ENCODE measurements around the gene NLGN1. TPM values are rescaled to one million over a fixed set of nuclear protein-coding genes. Genes with fewer than 3 reads are reported as not detected.
A peak's percentile ranks its signal among the peaks of the same experiment; 100 is the strongest.
"Not testable (repeated sequence)": the region's sequence is repeated elsewhere in the genome, so short reads cannot be mapped to it uniquely, and the experiment has no call there.

Gene NLGN1
- total RNA-seq, 1 donor from 2014 or later, result 59.1 TPM

- FAIRE-seq; DNase-seq (ENCODE audit: low spot score in 2 of 2): not testable (repeated sequence)
Measured at GRCh38 chr3:174232028-174232657, 834.6 kb downstream of the NLGN1 start.

GRCh38 chr3:174232658-174233429 is 835.3 kb downstream of the NLGN1 start:
- FAIRE-seq, result no peak
- no peak for DNase-seq (ENCODE audit: low spot score in 2 of 2)

- DNase-seq (ENCODE audit: low spot score in 2 of 2) (no peak), FAIRE-seq (no peak)
Measured at GRCh38 chr3:174233511-174233910, 836.0 kb downstream of the NLGN1 start.

- no peak for DNase-seq (ENCODE audit: low spot score in 2 of 2)
- no peak for FAIRE-seq
Measured at GRCh38 chr3:174242311-174243041, 844.9 kb downstream of the NLGN1 start.

GRCh38 chr3:174243171-174243570 is 845.6 kb downstream of the NLGN1 start:
- DNase-seq (ENCODE audit: low spot score in 2 of 2) (no peak), FAIRE-seq (no peak)

- FAIRE-seq, result no peak
- no peak for DNase-seq (ENCODE audit: low spot score in 2 of 2)
Measured at GRCh38 chr3:174247687-174248152, 850.2 kb downstream of the NLGN1 start.

GRCh38 chr3:174251681-174252080 is 854.1 kb downstream of the NLGN1 start:
- no peak for FAIRE-seq
- DNase-seq (ENCODE audit: low spot score in 2 of 2), result no peak

GRCh38 chr3:174253196-174253823 is 855.8 kb downstream of the NLGN1 start:
- DNase-seq (ENCODE audit: low spot score in 2 of 2) (no peak), FAIRE-seq (no peak)

- DNase-seq (ENCODE audit: low spot score in 2 of 2) (no peak), FAIRE-seq (no peak)
Measured at GRCh38 chr3:174253940-174254339, 856.4 kb downstream of the NLGN1 start.

GRCh38 chr3:174255454-174255853 is 857.9 kb downstream of the NLGN1 start:
- DNase-seq (ENCODE audit: low spot score in 2 of 2) (no peak), FAIRE-seq (no peak)

- DNase-seq (ENCODE audit: low spot score in 2 of 2) (no peak), FAIRE-seq (peak; percentile 72)
Measured at GRCh38 chr3:174266476-174266875, 868.9 kb downstream of the NLGN1 start.

GRCh38 chr3:174268061-174268460 is 870.5 kb downstream of the NLGN1 start:
- no peak for DNase-seq (ENCODE audit: low spot score in 2 of 2)
- no peak for FAIRE-seq

GRCh38 chr3:174268586-174268985 is 871.0 kb downstream of the NLGN1 start:
- FAIRE-seq, result no peak
- DNase-seq (ENCODE audit: low spot score in 2 of 2), result no peak

GRCh38 chr3:174270841-174271240 is 873.3 kb downstream of the NLGN1 start:
- DNase-seq (ENCODE audit: low spot score in 2 of 2), result no peak

GRCh38 chr3:174275336-174275735 is 877.8 kb downstream of the NLGN1 start:
- FAIRE-seq (no peak), DNase-seq (ENCODE audit: low spot score in 2 of 2) (no peak)

More at GRCh38 chr3:174270841-174271240, 873.3 kb downstream of the NLGN1 start:
- no peak for FAIRE-seq

GRCh38 chr3:174276826-174277225 is 879.3 kb downstream of the NLGN1 start:
- DNase-seq (ENCODE audit: low spot score in 2 of 2) (no peak), FAIRE-seq (no peak)

GRCh38 chr3:174278094-174278493 is 880.5 kb downstream of the NLGN1 start:
- DNase-seq (ENCODE audit: low spot score in 2 of 2) (no peak), FAIRE-seq (no peak)

GRCh38 chr3:174280186-174280585 is 882.6 kb downstream of the NLGN1 start:
- no peak for FAIRE-seq
- DNase-seq (ENCODE audit: low spot score in 2 of 2), result no peak

GRCh38 chr3:174285242-174285864 is 887.8 kb downstream of the NLGN1 start:
- FAIRE-seq (no peak), DNase-seq (ENCODE audit: low spot score in 2 of 2) (no peak)

GRCh38 chr3:174287705-174288104 is 890.2 kb downstream of the NLGN1 start:
- no peak for FAIRE-seq
- DNase-seq (ENCODE audit: low spot score in 2 of 2), result no peak

Measured in frontal cortex (tissue), 4 donors.